HuH-7.5 (cell line): Measurements from ENCODE around the gene UBN2.

ENCODE experiments used
- DNase-seq: peaks from one replicate; pipeline ENCODE4 v3.0.0; 2011; ENCODE audit warnings: low spot score

UBN2 gene

DNA sequence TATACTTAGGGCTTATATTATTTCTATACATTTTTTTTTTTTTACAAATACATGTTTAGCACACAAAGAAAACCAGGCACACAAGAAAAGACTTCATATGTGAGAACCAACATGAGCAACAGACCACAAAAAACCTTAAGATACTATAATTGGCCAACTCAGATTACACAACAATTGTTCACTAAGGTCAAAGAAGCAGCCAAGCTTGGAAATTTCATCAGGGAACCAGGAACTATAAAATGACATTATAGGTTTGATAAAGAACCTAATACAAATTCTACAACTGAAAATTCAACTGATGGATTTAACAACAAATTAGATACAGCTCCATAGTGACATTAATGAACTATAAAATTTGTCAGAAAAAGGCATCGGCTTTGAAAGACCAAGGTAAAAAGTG lies 124.3 kb downstream of the UBN2 start:
- no peak for DNase-seq
